Stimulated activated CD8-positive, alpha-beta memory T cell treated with anti-CD3 and anti-CD28 coated beads, Interleukin-12 subunit alpha, Interleukin-12 subunit beta, amount 100 ng/mL, for 24 hours (primary cell): Measurements from ENCODE around the gene ALG1L2.
"Not testable (repeated sequence)": the region's sequence is repeated elsewhere in the genome, so short reads cannot be mapped to it uniquely, and the experiment has no call there.

Experiments
- DNase-seq: peaks from one replicate; pipeline ENCODE4 v3.0.0-alpha.2; 2020; ENCODE audit errors: extremely low read depth

Gene ALG1L2

GRCh38 chr3:130081351-130081881 lies at the start of gene ALG1L2:
ALG1L2 (plus strand) TSS chr3:130081831; CDS start chr3:130082017, 186 bp downstream.
- no peak for DNase-seq

GRCh38 chr3:130037126-130037815 lies 44.4 kb upstream of the ALG1L2 start:
- not testable (repeated sequence) for DNase-seq

- not testable (repeated sequence) for DNase-seq
Measured at GRCh38 chr3:130042736-130043135, 38.9 kb upstream of the ALG1L2 start.

GRCh38 chr3:130043658-130044057 lies 38.0 kb upstream of the ALG1L2 start:
- DNase-seq: not testable (repeated sequence)

GRCh38 chr3:130044370-130044769 lies 37.3 kb upstream of the ALG1L2 start:
- no peak for DNase-seq

GRCh38 chr3:130048726-130049125 lies 32.9 kb upstream of the ALG1L2 start:
- no peak for DNase-seq

GRCh38 chr3:130052366-130052765 lies 29.3 kb upstream of the ALG1L2 start:
- not testable (repeated sequence) for DNase-seq

- DNase-seq: not testable (repeated sequence)
Measured at GRCh38 chr3:130052965-130053364, 28.7 kb upstream of the ALG1L2 start.

GRCh38 chr3:130057536-130058266 lies 23.9 kb upstream of the ALG1L2 start:
- DNase-seq: not testable (repeated sequence)

- DNase-seq: not testable (repeated sequence)
Measured at GRCh38 chr3:130058267-130058657, 23.4 kb upstream of the ALG1L2 start.

- DNase-seq: not testable (repeated sequence)
Measured at GRCh38 chr3:130058716-130059115, 22.9 kb upstream of the ALG1L2 start.

GRCh38 chr3:130059162-130059561 lies 22.5 kb upstream of the ALG1L2 start:
- not testable (repeated sequence) for DNase-seq

- DNase-seq: no peak
Measured at GRCh38 chr3:130073582-130073981, 8.0 kb upstream of the ALG1L2 start.

GRCh38 chr3:130077636-130078035 lies 4.0 kb upstream of the ALG1L2 start:
- DNase-seq: no peak

GRCh38 chr3:130083363-130084090 lies 1.9 kb downstream of the ALG1L2 start:
- DNase-seq: not testable (repeated sequence)

- DNase-seq: no peak
Measured at GRCh38 chr3:130084436-130084980, 2.9 kb downstream of the ALG1L2 start.

GRCh38 chr3:130085881-130086280 lies 4.2 kb downstream of the ALG1L2 start:
- no peak for DNase-seq

- not testable (repeated sequence) for DNase-seq
Measured at GRCh38 chr3:130086628-130087027, 5.0 kb downstream of the ALG1L2 start.

GRCh38 chr3:130088061-130088460 lies 6.4 kb downstream of the ALG1L2 start:
- DNase-seq: no peak

GRCh38 chr3:130090681-130091080 lies 9.1 kb downstream of the ALG1L2 start:
- DNase-seq: not testable (repeated sequence)

GRCh38 chr3:130091958-130092357 lies 10.3 kb downstream of the ALG1L2 start:
- no peak for DNase-seq
